Measurements from ENCODE around the gene TSPEAR. TPM values are rescaled to one million over a fixed set of nuclear protein-coding genes. Genes with fewer than 3 reads are reported as not detected.

The TSPEAR gene
- total RNA-seq, 2 donors from 2014 or later: not detected

- Histone ChIP-seq H3K27ac (no peak overlapping the region), H3K36me3 (no peaks in the 10 kb centered on the region), H3K4me1 (no peaks in the 10 kb centered on the region), H3K27me3 (no peaks in the 10 kb centered on the region), H3K9ac (ENCODE audit: low read depth in 2 of 2, low read length in 2 of 2) (no peak overlapping the region), H3K4me3 (no peak overlapping the region), H3K9me3 (no peaks in the 10 kb centered on the region)
- intact Hi-C loops (cut with DNase I): no loop called here
- TF ChIP-seq, protein P1, sequence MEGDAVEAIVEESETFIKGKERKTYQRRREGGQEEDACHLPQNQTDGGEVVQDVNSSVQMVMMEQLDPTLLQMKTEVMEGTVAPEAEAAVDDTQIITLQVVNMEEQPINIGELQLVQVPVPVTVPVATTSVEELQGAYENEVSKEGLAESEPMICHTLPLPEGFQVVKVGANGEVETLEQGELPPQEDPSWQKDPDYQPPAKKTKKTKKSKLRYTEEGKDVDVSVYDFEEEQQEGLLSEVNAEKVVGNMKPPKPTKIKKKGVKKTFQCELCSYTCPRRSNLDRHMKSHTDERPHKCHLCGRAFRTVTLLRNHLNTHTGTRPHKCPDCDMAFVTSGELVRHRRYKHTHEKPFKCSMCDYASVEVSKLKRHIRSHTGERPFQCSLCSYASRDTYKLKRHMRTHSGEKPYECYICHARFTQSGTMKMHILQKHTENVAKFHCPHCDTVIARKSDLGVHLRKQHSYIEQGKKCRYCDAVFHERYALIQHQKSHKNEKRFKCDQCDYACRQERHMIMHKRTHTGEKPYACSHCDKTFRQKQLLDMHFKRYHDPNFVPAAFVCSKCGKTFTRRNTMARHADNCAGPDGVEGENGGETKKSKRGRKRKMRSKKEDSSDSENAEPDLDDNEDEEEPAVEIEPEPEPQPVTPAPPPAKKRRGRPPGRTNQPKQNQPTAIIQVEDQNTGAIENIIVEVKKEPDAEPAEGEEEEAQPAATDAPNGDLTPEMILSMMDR (IDR thresholded peaks at IDR 0.05): no peak
- DNase-seq: no peak
These were observed 186.7 kb downstream of the TSPEAR start for GRCh38 chr21:44524414-44525371.

DNA sequence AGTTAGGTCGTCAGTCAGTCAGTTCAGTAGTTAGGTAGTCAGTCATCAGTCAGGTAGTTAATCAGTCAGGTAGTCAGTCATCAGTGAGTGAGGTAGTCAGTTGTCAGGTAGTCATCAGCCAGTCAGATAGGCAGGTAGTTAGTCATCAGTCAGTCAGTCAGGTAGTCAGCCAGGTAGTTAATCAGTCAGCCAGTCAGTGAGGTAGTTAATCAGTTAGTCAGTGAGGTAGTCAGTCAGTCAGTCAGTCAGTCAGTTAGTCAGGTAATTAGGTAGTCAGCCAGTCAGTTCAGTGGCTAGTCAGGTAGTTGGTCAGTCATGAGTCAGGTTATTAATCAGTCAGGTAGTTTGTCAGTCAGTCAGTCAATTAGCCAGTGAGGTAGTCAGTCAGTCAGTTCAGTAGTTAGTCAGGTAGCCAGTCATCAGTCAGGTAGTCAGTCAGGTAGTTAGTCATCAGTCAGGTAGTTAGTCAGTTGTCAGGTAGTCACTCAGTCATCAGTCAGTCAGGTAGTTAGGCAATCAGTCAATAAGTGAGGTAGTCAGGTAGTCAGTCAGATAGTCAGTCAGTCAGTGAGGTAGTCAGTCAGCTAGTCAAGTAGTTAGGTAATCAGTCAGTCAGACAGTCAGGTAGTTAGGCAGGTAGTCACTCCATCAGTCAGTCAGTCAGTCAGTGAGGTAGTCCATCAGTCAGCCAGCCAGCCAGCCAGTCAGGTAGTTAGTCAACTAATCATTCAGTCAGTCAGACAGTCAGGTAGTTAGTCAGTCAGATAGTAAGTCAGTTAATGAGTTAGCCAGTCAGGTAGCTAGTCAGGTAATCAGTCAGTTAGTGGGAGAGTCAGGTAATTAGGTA lies 187.6 kb downstream of the TSPEAR start:
- no peak for DNase-seq
- no peak overlapping the region for H3K27ac ChIP-seq
- no peak overlapping the region for H3K4me3 ChIP-seq
- TF ChIP-seq, protein P1 (IDR thresholded peaks at IDR 0.05): no peak
- no peaks in the 10 kb centered on the region for H3K27me3 ChIP-seq
- no peaks in the 10 kb centered on the region for H3K9me3 ChIP-seq
- H3K4me1 ChIP-seq: no peaks in the 10 kb centered on the region
- H3K36me3 ChIP-seq: no peaks in the 10 kb centered on the region
- intact Hi-C loops (cut with DNase I): no loop called here
- no peak overlapping the region for H3K9ac ChIP-seq (ENCODE audit: low read depth in 2 of 2, low read length in 2 of 2)

- no peaks in the 10 kb centered on the region for H3K4me1 ChIP-seq
- no peaks in the 10 kb centered on the region for H3K36me3 ChIP-seq
- no peak for DNase-seq
- intact Hi-C loops (cut with DNase I): no loop called here
- no peak overlapping the region for H3K9ac ChIP-seq (ENCODE audit: low read depth in 2 of 2, low read length in 2 of 2)
- H3K4me3 ChIP-seq: no peak overlapping the region
- TF ChIP-seq, protein P1 (IDR thresholded peaks at IDR 0.05): no peak
- H3K9me3 ChIP-seq: no peaks in the 10 kb centered on the region
- no peak overlapping the region for H3K27ac ChIP-seq
- H3K27me3 ChIP-seq: no peaks in the 10 kb centered on the region
These were observed 188.6 kb downstream of the TSPEAR start for GRCh38 chr21:44522753-44523204.

GRCh38 chr21:44521928-44522752 lies 189.2 kb downstream of the TSPEAR start:
- no peak for DNase-seq
- intact Hi-C loops (cut with DNase I): no loop called here
- TF ChIP-seq, protein P1 (IDR thresholded peaks at IDR 0.05): no peak

More at GRCh38 chr21:44521928-44522752, 189.2 kb downstream of the TSPEAR start:
- no peak overlapping the region for H3K9ac ChIP-seq (ENCODE audit: low read depth in 2 of 2, low read length in 2 of 2)
- H3K36me3 ChIP-seq: no peaks in the 10 kb centered on the region
- H3K4me1 ChIP-seq: no peaks in the 10 kb centered on the region
- no peak overlapping the region for H3K27ac ChIP-seq
- H3K9me3 ChIP-seq: no peaks in the 10 kb centered on the region
- H3K27me3 ChIP-seq: no peaks in the 10 kb centered on the region
- no peak overlapping the region for H3K4me3 ChIP-seq
